Tibial artery (tissue), 4 donors: ENCODE results near the gene ROMO1.

ENCODE experiments used
- DNase-seq, 2 donors: peaks; one replicate each; pipeline ENCODE4 v3.0.0-alpha.2; 2019
- H3K27ac ChIP-seq, 2 donors: fragments of 200-600 bp; sonication (generic) in 1 of 2; 1 replicate in 1 of 2; 2 replicates in 1 of 2; pipeline ENCODE4 v1.5.1; 2018 to 2019; ENCODE audit warnings: mild to moderate bottlenecking in 1 of 2
- H3K27me3 ChIP-seq, 2 donors: fragments of 200-600 bp; sonication (generic) in 1 of 2; one replicate each; pipeline versions ENCODE4 v1.5.1 to v1.6.0; 2016 to 2019
- H3K36me3 ChIP-seq, 3 donors: fragments of 200-600 bp; sonication (generic) in 2 of 3; one replicate each; pipeline ENCODE4 v1.5.1; 2016 to 2019; ENCODE audit warnings: mild to moderate bottlenecking in 2 of 3
- H3K4me1 ChIP-seq, 4 donors: fragments of 200-600 bp; sonication (generic) in 2 of 4; 1 replicate in 3 of 4; 2 replicates in 1 of 4; pipeline ENCODE4 v1.5.1; 2016 to 2019
- H3K4me3 ChIP-seq, 2 donors: fragments of 200-600 bp; sonication (generic) in 1 of 2; 1 replicate in 1 of 2; 2 replicates in 1 of 2; pipeline ENCODE4 v1.5.1; 2018 to 2019; ENCODE audit warnings: mild to moderate bottlenecking in 2 of 2
- H3K9me3 ChIP-seq, 3 donors: fragments of 200-600 bp; sonication (generic) in 1 of 3; one replicate each; pipeline ENCODE4 v1.5.1; 2016 to 2019
- intact Hi-C: fragments of 100-400 bp; cut with DNase I; formaldehyde crosslinking; loops from one replicate; pipeline ENCODE4 v1.15.0; 2023; ENCODE audit warnings: low total_unique reads
- TF ChIP-seq, protein P1 (sequence below), 2 experiments: fragments of 200-600 bp in 1 of 2; fragments of 450-650 bp in 1 of 2; IDR thresholded peaks; one replicate each; pipeline ENCODE4 v1.5.1; 2017 to 2019; ENCODE audit warnings: antibody characterized with exemption in 2 of 2, mild to moderate bottlenecking in 1 of 2, moderate library complexity in 1 of 2

The ROMO1 gene

DNA sequence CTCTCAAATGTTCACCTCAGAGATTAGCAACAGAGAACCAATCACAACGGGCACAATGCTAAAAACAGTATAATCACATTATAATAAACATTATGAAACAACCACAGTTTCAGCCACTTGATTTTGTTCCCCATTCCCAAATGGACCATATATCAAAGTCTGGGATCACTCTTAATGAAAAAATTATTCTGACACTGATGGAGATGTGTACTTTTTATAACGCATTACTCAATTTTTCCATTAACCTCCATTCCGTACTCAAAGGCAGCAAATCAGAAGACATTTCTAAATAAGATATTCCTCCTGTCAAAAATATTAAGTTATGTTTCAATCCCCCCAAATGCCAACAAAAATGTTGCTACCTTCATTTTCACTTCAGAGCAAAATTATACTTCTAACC, 37.3 kb upstream of the ROMO1 start:
- H3K4me1 ChIP-seq: peaks cover 0 to 67% (median 31%) of the 10 kb centered on the region in 4 donors
- no peaks in the 10 kb centered on the region for H3K9me3 ChIP-seq
- TF ChIP-seq, protein P1, sequence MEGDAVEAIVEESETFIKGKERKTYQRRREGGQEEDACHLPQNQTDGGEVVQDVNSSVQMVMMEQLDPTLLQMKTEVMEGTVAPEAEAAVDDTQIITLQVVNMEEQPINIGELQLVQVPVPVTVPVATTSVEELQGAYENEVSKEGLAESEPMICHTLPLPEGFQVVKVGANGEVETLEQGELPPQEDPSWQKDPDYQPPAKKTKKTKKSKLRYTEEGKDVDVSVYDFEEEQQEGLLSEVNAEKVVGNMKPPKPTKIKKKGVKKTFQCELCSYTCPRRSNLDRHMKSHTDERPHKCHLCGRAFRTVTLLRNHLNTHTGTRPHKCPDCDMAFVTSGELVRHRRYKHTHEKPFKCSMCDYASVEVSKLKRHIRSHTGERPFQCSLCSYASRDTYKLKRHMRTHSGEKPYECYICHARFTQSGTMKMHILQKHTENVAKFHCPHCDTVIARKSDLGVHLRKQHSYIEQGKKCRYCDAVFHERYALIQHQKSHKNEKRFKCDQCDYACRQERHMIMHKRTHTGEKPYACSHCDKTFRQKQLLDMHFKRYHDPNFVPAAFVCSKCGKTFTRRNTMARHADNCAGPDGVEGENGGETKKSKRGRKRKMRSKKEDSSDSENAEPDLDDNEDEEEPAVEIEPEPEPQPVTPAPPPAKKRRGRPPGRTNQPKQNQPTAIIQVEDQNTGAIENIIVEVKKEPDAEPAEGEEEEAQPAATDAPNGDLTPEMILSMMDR (IDR thresholded peaks at IDR 0.05): no peak
- intact Hi-C loops: loop anchor here (2.0 to 5.0 kb wide), 2 partner anchors 45 to 225 kb away; partner anchors contain the start of gene SPAG4
- peak overlapping the region; percentile 67 to 87 for H3K4me3 ChIP-seq
- H3K36me3 ChIP-seq: no peaks in the 10 kb centered on the region
- peak overlapping the region; percentile 42 to 93 for H3K27ac ChIP-seq
- no peak for DNase-seq
- no peaks in the 10 kb centered on the region for H3K27me3 ChIP-seq

DNA sequence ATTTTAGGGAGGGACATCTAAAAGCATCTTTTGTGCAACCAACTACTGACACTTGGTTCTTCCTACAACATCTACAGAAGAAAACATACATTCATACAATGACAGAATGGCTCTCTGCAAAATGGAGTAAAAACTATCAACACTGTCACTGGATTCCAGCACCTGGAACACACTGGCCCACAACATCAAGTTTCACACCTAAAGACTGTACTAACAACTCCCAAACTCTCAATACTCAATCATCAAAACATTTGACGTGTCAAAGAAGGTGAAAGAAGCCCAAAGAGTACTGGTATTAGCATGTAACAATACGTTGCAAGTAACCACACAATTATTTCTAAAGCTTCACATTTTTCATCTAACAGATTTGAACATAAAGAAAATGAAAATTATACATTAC, 36.7 kb upstream of the ROMO1 start:
- intact Hi-C loops: loop anchor here (2.0 to 5.0 kb wide), 2 partner anchors 45 to 224 kb away; partner anchors contain the start of gene SPAG4
- TF ChIP-seq, protein P1 (IDR thresholded peaks at IDR 0.05): no peak
- H3K9me3 ChIP-seq: no peaks in the 10 kb centered on the region

DNA sequence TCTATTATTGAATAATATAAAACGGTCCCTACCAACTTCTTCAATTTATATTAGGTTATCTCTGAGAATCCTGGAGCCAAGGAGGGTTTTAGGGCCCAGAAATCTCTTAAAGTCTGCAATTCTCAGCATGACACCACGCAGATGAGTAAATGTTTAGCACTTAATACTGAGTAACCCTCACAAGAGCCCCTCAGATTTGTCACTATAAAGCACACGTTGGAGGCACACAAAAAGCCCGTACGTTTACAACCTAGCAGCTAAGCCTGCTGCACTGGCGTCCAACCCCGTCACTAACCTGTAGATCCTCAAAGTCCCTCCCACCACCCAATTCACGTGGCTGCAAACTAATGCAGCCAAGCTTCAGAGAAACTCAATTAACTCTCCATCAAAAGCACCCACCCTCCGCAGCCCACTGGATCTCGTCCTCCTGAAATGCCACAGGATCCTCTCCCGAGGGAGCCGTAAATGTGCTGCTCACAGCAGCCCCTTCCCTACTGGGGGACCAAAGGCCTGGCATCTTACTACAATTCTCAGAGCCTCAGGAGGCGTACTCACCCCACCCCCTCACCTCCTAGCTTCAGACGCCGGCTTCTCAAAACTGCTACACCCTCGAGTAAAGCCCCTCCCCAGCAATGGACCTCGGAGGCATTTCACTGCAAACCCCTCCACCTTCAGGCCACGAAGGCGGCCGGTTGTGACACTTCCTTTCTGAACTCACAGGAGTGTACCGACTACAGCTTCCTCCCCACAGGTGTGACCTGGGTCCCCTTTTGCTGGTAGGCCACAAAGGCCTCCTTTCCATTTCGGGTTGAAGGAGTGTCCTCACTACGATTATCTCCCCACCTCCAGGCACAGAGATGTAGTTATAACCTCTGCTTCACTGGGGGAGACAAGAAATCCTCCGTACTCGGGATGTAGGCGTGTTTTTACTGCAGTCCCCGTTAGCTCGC, 35.4 kb upstream of the ROMO1 start:
- DNase-seq: peak; percentile 32 to 70
- TF ChIP-seq, protein P1 (IDR thresholded peaks at IDR 0.05): no peak
- Histone ChIP-seq H3K27ac (peak overlapping the region; percentile 93 to 99), H3K4me1 (peaks cover 0 to 48% (median 24%) of the 10 kb centered on the region in 4 donors), H3K36me3 (peaks cover 7 to 12% (median 9%) of the 10 kb centered on the region in 3 donors), H3K9me3 (no peaks in the 10 kb centered on the region), H3K27me3 (no peaks in the 10 kb centered on the region), H3K4me3 (peak overlapping the region; percentile 67 to 87)
- intact Hi-C loops: loop anchor here (2.0 to 5.0 kb wide), 2 partner anchors 46 to 223 kb away; partner anchors contain the start of gene SPAG4

More for the DNA sequence above, 36.7 kb upstream of the ROMO1 start:
- Histone ChIP-seq H3K4me3 (peak overlapping the region; percentile 67 to 87), H3K27me3 (no peaks in the 10 kb centered on the region), H3K27ac (peak overlapping the region; percentile 42 to 93), H3K4me1 (peaks cover 0 to 60% (median 29%) of the 10 kb centered on the region in 4 donors), H3K36me3 (peaks cover 0 to 3% (median 0%) of the 10 kb centered on the region in 3 donors)
- no peak for DNase-seq

DNA sequence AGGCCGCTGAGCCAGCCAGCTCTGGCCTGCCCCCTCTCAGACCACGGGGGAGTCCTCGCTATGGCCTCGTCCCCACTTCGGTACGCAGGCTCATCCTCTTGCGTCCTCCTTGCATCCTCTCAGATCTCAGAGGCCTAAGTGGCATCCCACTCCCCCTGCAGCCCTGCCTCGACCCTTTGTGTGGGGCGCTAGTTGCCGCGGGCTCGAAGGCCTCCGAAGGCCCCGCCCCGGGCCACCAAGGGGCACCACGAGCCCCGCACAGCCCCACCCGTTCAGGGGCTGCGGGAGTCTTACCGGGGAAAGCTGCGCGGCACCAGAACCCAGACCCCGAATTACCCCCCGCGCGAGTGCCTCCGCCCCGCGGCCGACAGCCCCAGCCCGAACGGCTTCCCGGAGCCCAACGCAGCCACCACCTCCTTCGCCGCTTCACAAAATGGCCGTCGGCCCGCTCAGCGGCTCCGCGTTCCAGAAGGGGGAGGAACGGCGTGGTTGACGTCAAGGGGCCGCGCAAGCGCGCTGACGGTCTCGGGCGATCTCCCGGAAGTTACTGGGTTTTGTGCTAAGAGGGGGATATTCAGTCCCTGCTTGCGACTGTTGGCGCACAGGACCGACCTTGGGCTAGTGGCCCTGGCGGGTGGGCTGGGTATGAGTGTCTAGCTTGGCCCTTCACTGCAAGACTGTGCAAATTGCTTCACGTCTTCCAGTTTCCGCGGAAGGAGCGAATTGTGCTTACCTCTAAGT, 34.6 kb upstream of the ROMO1 start, which contains the start of the genes CPNE1 and RBM12:
Gene CPNE1 (minus strand): TSS at position 435 of the 741 bp plus-strand sequence. CDS start 31,977 bp downstream, outside the sequence.
Gene RBM12 (minus strand): TSS at position 435 of the 741 bp plus-strand sequence. CDS start 9,578 bp downstream, outside the sequence.
- peaks cover 14 to 21% (median 17%) of the 10 kb centered on the region in 3 donors for H3K36me3 ChIP-seq
- peak within 1 kb of the TSS; percentile 93 to 99 for H3K27ac ChIP-seq
- intact Hi-C loops: loop anchor here (5.0 kb wide), 1 partner anchor 47 kb away; the partner anchor contains the start of gene SPAG4
- peak; percentile 87 to 96 for DNase-seq
- peak within 1 kb of the TSS; percentile 67 to 87 for H3K4me3 ChIP-seq
- peaks cover 0 to 40% (median 24%) of the 10 kb centered on the region in 4 donors for H3K4me1 ChIP-seq
- no peaks in the 10 kb centered on the region for H3K27me3 ChIP-seq
- TF ChIP-seq, protein P1 (IDR thresholded peaks at IDR 0.05): no peak
- H3K9me3 ChIP-seq: no peaks in the 10 kb centered on the region

DNA sequence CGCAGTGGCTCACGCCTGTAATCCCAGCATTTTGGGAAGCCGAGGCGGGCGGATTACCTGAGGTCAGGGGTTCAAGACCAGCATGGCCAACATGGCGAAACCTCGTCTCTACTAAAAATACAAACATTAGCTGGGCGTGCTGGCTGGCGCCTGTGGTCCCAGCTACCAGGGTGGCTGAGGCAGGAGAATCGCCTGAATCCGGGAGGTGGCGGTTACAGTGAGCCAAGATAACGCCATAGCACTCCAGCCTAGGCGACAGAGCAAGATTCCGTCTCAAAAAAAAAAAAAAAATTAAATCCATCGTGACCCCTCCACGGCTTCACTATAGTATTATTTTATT, 33.3 kb upstream of the ROMO1 start:
- intact Hi-C loops: no loop called here
- TF ChIP-seq, protein P1 (IDR thresholded peaks at IDR 0.05): no peak
- H3K9me3 ChIP-seq: no peaks in the 10 kb centered on the region
- H3K27ac ChIP-seq: peak overlapping the region in 1 of 2 donors; percentile 93
- no peak overlapping the region for H3K4me3 ChIP-seq
- H3K36me3 ChIP-seq: peaks cover 20 to 34% (median 23%) of the 10 kb centered on the region in 3 donors
- no peak for DNase-seq
- H3K27me3 ChIP-seq: no peaks in the 10 kb centered on the region
- peaks cover 0 to 27% (median 16%) of the 10 kb centered on the region in 4 donors for H3K4me1 ChIP-seq
